ENCODE data around the gene DLG5.

GRCh38 chr10:77837248-77837924 is 89.2 kb downstream of the DLG5 start:
- TF ChIP-seq, protein P1, sequence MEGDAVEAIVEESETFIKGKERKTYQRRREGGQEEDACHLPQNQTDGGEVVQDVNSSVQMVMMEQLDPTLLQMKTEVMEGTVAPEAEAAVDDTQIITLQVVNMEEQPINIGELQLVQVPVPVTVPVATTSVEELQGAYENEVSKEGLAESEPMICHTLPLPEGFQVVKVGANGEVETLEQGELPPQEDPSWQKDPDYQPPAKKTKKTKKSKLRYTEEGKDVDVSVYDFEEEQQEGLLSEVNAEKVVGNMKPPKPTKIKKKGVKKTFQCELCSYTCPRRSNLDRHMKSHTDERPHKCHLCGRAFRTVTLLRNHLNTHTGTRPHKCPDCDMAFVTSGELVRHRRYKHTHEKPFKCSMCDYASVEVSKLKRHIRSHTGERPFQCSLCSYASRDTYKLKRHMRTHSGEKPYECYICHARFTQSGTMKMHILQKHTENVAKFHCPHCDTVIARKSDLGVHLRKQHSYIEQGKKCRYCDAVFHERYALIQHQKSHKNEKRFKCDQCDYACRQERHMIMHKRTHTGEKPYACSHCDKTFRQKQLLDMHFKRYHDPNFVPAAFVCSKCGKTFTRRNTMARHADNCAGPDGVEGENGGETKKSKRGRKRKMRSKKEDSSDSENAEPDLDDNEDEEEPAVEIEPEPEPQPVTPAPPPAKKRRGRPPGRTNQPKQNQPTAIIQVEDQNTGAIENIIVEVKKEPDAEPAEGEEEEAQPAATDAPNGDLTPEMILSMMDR (conservative IDR thresholded peaks at IDR 0.05; ENCODE audit: low read length) = peak; percentile 46
- TF ChIP-seq EZH2phosphoT487 (IDR thresholded peaks at IDR 0.05; ENCODE audit: borderline replicate concordance) = no peak

All from Loucy (cell line).